GM13977 (cell line): ENCODE results near the gene GJD3.

Experiments
- DNase-seq: peaks from one replicate; pipeline ENCODE4 v3.0.0; 2012; ENCODE audit warnings: low spot score
- in situ Hi-C: fragments of 300-500 bp; cut with MboI; formaldehyde crosslinking; loops from one replicate; pipeline ENCODE4 v1.12.0; 2022; ENCODE audit warnings: low sequenced_read_pairs, low pct_unique_long_range_greater_than_20kb, mixed read lengths, inconsistent platforms; ENCODE audit not compliant: unreplicated experiment
- TF ChIP-seq, protein P1 (sequence below): IDR thresholded peaks from 2 replicates; pipeline ENCODE4 v1.5.1; 2012; ENCODE audit warnings: mild to moderate bottlenecking, control low read depth; ENCODE audit not compliant: insufficient read depth; ENCODE audit errors: extremely low read depth, missing control alignments

GJD3 gene

GRCh38 chr17:40331743-40332641, 32.5 kb downstream of the GJD3 start:
- TF ChIP-seq, protein P1, sequence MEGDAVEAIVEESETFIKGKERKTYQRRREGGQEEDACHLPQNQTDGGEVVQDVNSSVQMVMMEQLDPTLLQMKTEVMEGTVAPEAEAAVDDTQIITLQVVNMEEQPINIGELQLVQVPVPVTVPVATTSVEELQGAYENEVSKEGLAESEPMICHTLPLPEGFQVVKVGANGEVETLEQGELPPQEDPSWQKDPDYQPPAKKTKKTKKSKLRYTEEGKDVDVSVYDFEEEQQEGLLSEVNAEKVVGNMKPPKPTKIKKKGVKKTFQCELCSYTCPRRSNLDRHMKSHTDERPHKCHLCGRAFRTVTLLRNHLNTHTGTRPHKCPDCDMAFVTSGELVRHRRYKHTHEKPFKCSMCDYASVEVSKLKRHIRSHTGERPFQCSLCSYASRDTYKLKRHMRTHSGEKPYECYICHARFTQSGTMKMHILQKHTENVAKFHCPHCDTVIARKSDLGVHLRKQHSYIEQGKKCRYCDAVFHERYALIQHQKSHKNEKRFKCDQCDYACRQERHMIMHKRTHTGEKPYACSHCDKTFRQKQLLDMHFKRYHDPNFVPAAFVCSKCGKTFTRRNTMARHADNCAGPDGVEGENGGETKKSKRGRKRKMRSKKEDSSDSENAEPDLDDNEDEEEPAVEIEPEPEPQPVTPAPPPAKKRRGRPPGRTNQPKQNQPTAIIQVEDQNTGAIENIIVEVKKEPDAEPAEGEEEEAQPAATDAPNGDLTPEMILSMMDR, result no peak
- in situ Hi-C loops, result no loop called here
- no peak for DNase-seq

GRCh38 chr17:40330850-40331470, 33.6 kb downstream of the GJD3 start:
- no peak for DNase-seq
- in situ Hi-C loops, result no loop called here
- TF ChIP-seq, protein P1, result no peak

DNA sequence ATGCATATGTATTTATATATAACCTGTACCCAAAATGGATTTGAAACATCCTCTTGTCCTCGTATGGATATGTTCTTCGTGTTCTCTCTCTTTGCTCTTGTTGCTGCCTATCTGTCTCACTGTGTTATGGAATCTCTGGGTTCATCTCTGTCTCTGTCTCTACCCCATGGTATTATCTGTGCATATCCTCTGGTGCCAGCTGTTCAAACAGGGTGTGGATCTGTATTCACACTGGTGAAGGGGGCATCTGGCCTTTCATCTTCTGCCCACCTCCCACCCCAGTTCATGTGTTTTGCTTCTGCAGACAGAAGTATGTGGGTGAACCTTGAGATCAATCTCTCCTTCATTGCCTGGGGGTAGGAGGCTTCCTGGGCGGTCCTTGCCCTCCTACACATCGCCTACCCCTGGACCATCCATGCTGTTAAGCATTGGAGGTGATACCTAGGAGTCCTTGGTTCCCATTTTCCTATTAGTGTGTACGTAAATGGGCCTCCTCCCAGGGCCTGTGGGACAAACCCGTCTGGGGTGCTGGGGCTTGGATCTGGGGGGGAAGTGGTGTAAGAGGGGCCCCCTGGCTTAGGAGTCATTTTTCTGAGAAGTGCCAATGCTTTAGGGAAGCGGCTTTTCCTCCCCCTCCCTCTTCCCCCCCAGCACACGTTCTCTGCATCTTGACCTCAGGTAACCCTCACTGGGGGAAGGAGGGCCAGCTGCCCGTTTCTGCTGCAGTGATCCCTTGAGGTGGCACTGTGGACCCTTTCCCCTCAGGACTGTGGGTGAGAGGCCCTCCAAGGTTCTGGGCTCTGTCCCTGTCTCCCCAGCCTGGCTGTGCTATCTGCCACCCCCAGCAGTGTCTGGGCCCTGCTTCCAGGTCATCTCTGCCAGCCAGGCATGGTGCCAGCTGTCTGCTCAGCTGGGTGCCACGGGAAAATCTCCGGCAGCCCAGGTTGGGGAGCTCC, 34.4 kb downstream of the GJD3 start:
- in situ Hi-C loops, result no loop called here
- TF ChIP-seq, protein P1, result no peak
- DNase-seq, result no peak

DNA sequence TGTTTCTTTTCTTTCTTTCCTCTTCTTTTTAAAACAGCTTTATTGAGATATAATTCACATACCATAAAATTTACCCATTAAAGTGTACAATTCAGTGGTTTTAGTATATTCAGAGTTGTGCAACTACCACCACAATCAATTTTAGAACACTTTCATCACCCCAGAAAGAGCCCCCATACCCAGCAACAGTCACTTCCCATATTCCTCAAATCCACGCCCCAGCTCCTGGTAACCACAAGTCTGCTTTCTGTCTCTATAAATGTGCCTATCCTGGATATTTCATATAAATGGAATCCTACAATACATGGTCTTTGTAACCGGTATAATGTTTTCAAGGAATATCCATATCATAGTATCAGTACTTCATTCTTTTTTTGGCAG, 36.2 kb downstream of the GJD3 start:
- in situ Hi-C loops, result no loop called here
- TF ChIP-seq, protein P1, result no peak
- DNase-seq, result no peak

- no peak for DNase-seq
- in situ Hi-C loops, result no loop called here
- TF ChIP-seq, protein P1, result no peak
These were observed 36.7 kb downstream of the GJD3 start for GRCh38 chr17:40327735-40328385.
